A673 (cell line): ENCODE data around the gene C12orf43. TPM values are rescaled to one million over a fixed set of nuclear protein-coding genes. Genes with fewer than 3 reads are reported as not detected.
"Not testable (repeated sequence)": the region's sequence is repeated elsewhere in the genome, so short reads cannot be mapped to it uniquely, and the experiment has no call there.

Source experiments
- Bru-seq: library from RNA; stranded (reverse); fragments of 400-500 nt; gene quantifications from one replicate; lab custom pipeline; 2021; lab: Mats Ljungman, UMichigan
- BruChase-seq, 2 experiments: library from RNA; stranded (reverse); fragments of 400-500 nt; gene quantifications; one replicate each; lab custom pipeline; 2021; lab: Mats Ljungman, UMichigan
- BruUV-seq: library from RNA; stranded (reverse); fragments of 400-500 nt; replicated peaks from 2 replicates; lab custom pipeline; 2021; lab: Mats Ljungman, UMichigan
- CTCF ChIA-PET: fragments of 300-600 bp; sonication (Branson Sonifier 250); formaldehyde crosslinking; loops from one replicate; lab custom pipeline; 2022; ENCODE audit warnings: antibody characterized with exemption; lab: Charles Lee
- POLR2A ChIA-PET: fragments of 300-600 bp; sonication (Branson Sonifier 250); formaldehyde crosslinking; loops from one replicate; lab custom pipeline; 2022; ENCODE audit warnings: antibody characterized with exemption; ENCODE audit not compliant: low non-redundant PET; lab: Charles Lee
- DNase-seq: peaks from one replicate; pipeline ENCODE4 v3.0.0-alpha.2; 2015; ENCODE audit warnings: low spot score
- H3K27ac ChIP-seq: fragments of 200-600 bp; sonication (generic); 2 replicates; pipeline ENCODE4 v1.5.1; 2016; ENCODE audit warnings: mixed run types, low read depth, mild to moderate bottlenecking, mixed read lengths, antibody characterized with exemption, low read length; ENCODE audit not compliant: poor library complexity, severe bottlenecking
- H3K27me3 ChIP-seq: fragments of 200-600 bp; sonication (generic); replicated peaks from 2 replicates; pipeline ENCODE4 v1.6.1; 2017; ENCODE audit warnings: mixed run types, low read depth, mild to moderate bottlenecking, mixed read lengths, antibody characterized with exemption, low read length; ENCODE audit not compliant: insufficient read depth, poor library complexity
- H3K36me3 ChIP-seq: fragments of 200-600 bp; sonication (generic); 2 replicates; pipeline ENCODE4 v1.6.1; 2016; ENCODE audit warnings: mixed run types, mild to moderate bottlenecking, mixed read lengths, antibody characterized with exemption, low read length; ENCODE audit not compliant: insufficient read depth, poor library complexity, severe bottlenecking
- H3K4me1 ChIP-seq: fragments of 200-600 bp; sonication (generic); 2 replicates; pipeline ENCODE4 v1.6.1; 2017; ENCODE audit warnings: mixed run types, mild to moderate bottlenecking, mixed read lengths, antibody characterized with exemption, low read length; ENCODE audit not compliant: insufficient read depth, poor library complexity, severe bottlenecking
- H3K4me3 ChIP-seq: fragments of 200-600 bp; sonication (generic); 2 replicates; pipeline ENCODE4 v1.5.1; 2016; ENCODE audit warnings: low read depth, mixed run types, mild to moderate bottlenecking, mixed read lengths, low read length; ENCODE audit not compliant: poor library complexity, severe bottlenecking
- H3K9me3 ChIP-seq: fragments of 200-600 bp; sonication (generic); 2 replicates; pipeline ENCODE4 v1.6.1; 2016; ENCODE audit warnings: mixed run types, low read depth, mild to moderate bottlenecking, mixed read lengths, antibody characterized with exemption, low read length; ENCODE audit not compliant: poor library complexity, severe bottlenecking
- CTCF ChIP-seq: fragments of 300-800, 200-600 bp; sonication (generic); conservative IDR thresholded peaks from 2 replicates; pipeline ENCODE4 v1.5.1; 2017; ENCODE audit warnings: low read depth, mild to moderate bottlenecking, antibody characterized with exemption, low read length, moderate library complexity, mixed read lengths
- EZH2 ChIP-seq: fragments of 200-600 bp; sonication (generic); IDR thresholded peaks from 2 replicates; pipeline ENCODE4 v1.6.1; 2017; ENCODE audit warnings: borderline replicate concordance, low read depth, mild to moderate bottlenecking, mixed read lengths, antibody characterized with exemption, low read length; ENCODE audit not compliant: poor library complexity, severe bottlenecking
- intact Hi-C: fragments of 100-400 bp; cut with micrococcal nuclease; formaldehyde crosslinking; loops from one replicate; pipeline ENCODE4 v1.10.0; 2022; ENCODE audit not compliant: unreplicated experiment
- long read RNA-seq: library from polyadenylated mRNA; stranded (forward); transcript quantifications from one replicate; pipeline ENCODE4 v2.0.0, GENCODE V29; 2022
- total RNA-seq: library from RNA; stranded (reverse); gene quantifications from 2 replicates; pipeline ENCODE4 v1.2.3, GENCODE V29; 2021

The C12orf43 gene
- total RNA-seq: 25.5 and 28.4 TPM in 2 replicates
- Bru-seq, nascent RNA: percentile 78 among the genes with signal in this experiment
- BruChase-seq, experiment 1, labeled RNA remaining after a 2-hour chase: percentile 71 among the genes with signal in this experiment
- percentile 74 among the genes with signal in this experiment for BruChase-seq, experiment 2, labeled RNA remaining after a 6-hour chase
- long read RNA-seq, full-length matches to known transcripts: 21 of 53 reads
- long read RNA-seq, partial matches to known transcripts: 0 of 53 reads
- long read RNA-seq, other reads (novel, unspliced or antisense): 32 of 53 reads

- no peaks in the 10 kb centered on the region for H3K27me3 ChIP-seq
- H3K36me3 ChIP-seq: peaks cover 6% of the 10 kb centered on the region
- peak within 1 kb of the TSS; percentile 62 for H3K27ac ChIP-seq
- BruUV-seq: TSS peak; percentile 61
- ChIA-PET CTCF (no interaction called here), POLR2A (no interaction called here)
- no peaks in the 10 kb centered on the region for H3K9me3 ChIP-seq
- peaks cover 7% of the 10 kb centered on the region for H3K4me1 ChIP-seq
- intact Hi-C loops: no loop called here
- peak; percentile 95 for DNase-seq
- H3K4me3 ChIP-seq: peak within 1 kb of the TSS; percentile 69
- TF ChIP-seq EZH2: no peak
- TF ChIP-seq CTCF: no peak
Observed at GRCh38 chr12:121015825-121016766, at the start of gene C12orf43. TSS of gene C12orf43 (minus strand) at chr12:121016487. CDS start at chr12:121016474, 13 bp downstream.

- H3K9me3 ChIP-seq: no peaks in the 10 kb centered on the region
- BruUV-seq: no TSS peak
- POLR2A ChIA-PET: no interaction called here
- no peaks in the 10 kb centered on the region for H3K4me1 ChIP-seq
- TF ChIP-seq CTCF (no peak), EZH2 (no peak)
- intact Hi-C loops: no loop called here
- no peak overlapping the region for H3K4me3 ChIP-seq
- no peaks in the 10 kb centered on the region for H3K36me3 ChIP-seq
- DNase-seq: no peak
- no peaks in the 10 kb centered on the region for H3K27me3 ChIP-seq
- no peak overlapping the region for H3K27ac ChIP-seq
- CTCF ChIA-PET: interaction anchor here (0.5 to 0.7 kb wide), 2 partner anchors 13 to 352 kb away, joined by 3 to 4 read pairs; no protein-coding TSS in a partner anchor
Observed at GRCh38 chr12:121065345-121065744, 49.1 kb upstream of the C12orf43 start.

GRCh38 chr12:121064586-121064985 lies 48.3 kb upstream of the C12orf43 start:
- intact Hi-C loops: loop anchor here (5.0 kb wide), 1 partner anchor 378 kb away; no protein-coding TSS in a partner anchor
- CTCF ChIA-PET: interaction anchor here (0.7 kb wide), 1 partner anchor 351 kb away, joined by 3 read pairs; no protein-coding TSS in a partner anchor

More at GRCh38 chr12:121064586-121064985, 48.3 kb upstream of the C12orf43 start:
- H3K27me3 ChIP-seq, H3K9me3 ChIP-seq, DNase-seq, BruUV-seq, POLR2A ChIA-PET, H3K4me1 ChIP-seq, H3K27ac ChIP-seq, H3K4me3 ChIP-seq, H3K36me3 ChIP-seq: not testable (repeated sequence)
